ENCODE data around the gene USP26. TPM values are rescaled to one million over a fixed set of nuclear protein-coding genes. Genes with fewer than 3 reads are reported as not detected.

USP26 gene
- total RNA-seq, 1 donor from 2014 or later = not detected

Other genes with a start within 250 kb of the USP26 start
- 12.9 and 15.0 TPM in 2 replicates for gene HS6ST2, start 138.5 kb downstream of the USP26 start, total RNA-seq
- not detected in 2 replicates for gene TFDP3, start 121.2 kb upstream of the USP26 start, total RNA-seq

All from astrocyte (in vitro differentiated cells and primary cell).